Heart left ventricle (tissue), 16 donors: Measurements from ENCODE around the gene ATP9A. TPM values are rescaled to one million over a fixed set of nuclear protein-coding genes. Genes with fewer than 3 reads are reported as not detected.

Source experiments
- ATAC-seq, 4 donors: fragments of 200-7000 bp; cut with Tn5 transposase; one replicate each; pipeline ENCODE4 v1.9.1; 2020 to 2022; ENCODE audit warnings: moderate library complexity in 4 of 4, mild to moderate bottlenecking in 3 of 4, moderate number of reproducible peaks in 1 of 4
- DNase-seq, 5 donors: peaks; one replicate each; pipeline ENCODE4 v3.0.0-alpha.2; 2020
- H3K27ac ChIP-seq, 12 donors: fragments of 200-600 bp; sonication (generic) in 4 of 12; one replicate each; pipeline versions ENCODE4 v1.5.0 to v1.8.0; 2016 to 2022; ENCODE audit warnings: mild to moderate bottlenecking in 2 of 12
- H3K27me3 ChIP-seq, 9 donors: fragments of 200-600 bp; sonication (generic) in 2 of 9; one replicate each; pipeline versions ENCODE4 v1.5.1 to v1.8.0; 2016 to 2022; ENCODE audit warnings: mild to moderate bottlenecking in 3 of 9
- H3K36me3 ChIP-seq, 9 donors: fragments of 200-600 bp; sonication (generic) in 2 of 9; one replicate each; pipeline versions ENCODE4 v1.5.0 to v1.8.0; 2018 to 2022; ENCODE audit warnings: mild to moderate bottlenecking in 2 of 9
- H3K4me1 ChIP-seq, 12 donors: fragments of 200-600 bp; sonication (generic) in 4 of 12; one replicate each; pipeline versions ENCODE4 v1.5.0 to v1.8.0; 2016 to 2022; ENCODE audit warnings: mild to moderate bottlenecking in 3 of 12
- H3K4me3 ChIP-seq, 12 donors: fragments of 200-600 bp; sonication (generic) in 4 of 12; one replicate each; pipeline versions ENCODE4 v1.5.0 to v1.8.0; 2017 to 2022; ENCODE audit warnings: mild to moderate bottlenecking in 9 of 12, moderate library complexity in 4 of 12
- H3K9me3 ChIP-seq, 12 donors: fragments of 200-600 bp; sonication (generic) in 4 of 12; one replicate each; pipeline versions ENCODE4 v1.5.0 to v1.8.0; 2016 to 2022; ENCODE audit warnings: mild to moderate bottlenecking in 1 of 12
- CTCF ChIP-seq, 12 donors: fragments of 200-600 bp; sonication (generic) in 4 of 12; IDR thresholded peaks; one replicate each; pipeline versions ENCODE4 v1.5.0 to v1.8.0; 2018 to 2022; ENCODE audit warnings: antibody characterized with exemption in 12 of 12, mild to moderate bottlenecking in 5 of 12
- POLR2A ChIP-seq, 2 donors: fragments of 450-650 bp; IDR thresholded peaks; one replicate each; pipeline ENCODE4 v1.6.1; 2017; ENCODE audit warnings: antibody characterized with exemption in 2 of 2, mild to moderate bottlenecking in 2 of 2, moderate library complexity in 2 of 2
- WGBS, 4 donors: extraction: QIAGEN DNeasy Blood & Tissue Kit in 2 of 4; methylation state at CpG; one replicate each; pipeline versions ENCODE4 v1.1.5 to v1.1.7; 2013 to 2018; 5-methylcytosine and 5-hydroxymethylcytosine counted together
- intact Hi-C, 10 donors: fragments of 100-400 bp; cut with DNase I; formaldehyde crosslinking; loops; one replicate each; pipeline versions ENCODE4 v1.11.1 to v1.14.2; 2022
- polyA plus RNA-seq, 2 donors: library from polyadenylated mRNA; stranded (reverse); fragments of 200-250 nt; gene quantifications; one replicate each; pipeline ENCODE4 v1.2.3, GENCODE V29; 2013
- total RNA-seq, 9 donors: library from RNA; depleted of rRNA in 2 of 9; stranded (reverse); fragments of >200 nt in 2 of 9; fragmentation: NEBNext Ultra II Directional in 3 of 9; extraction: Animal tissue kit (Norgen Biotek cat#: 25700) in 3 of 9; gene quantifications; one replicate each; pipeline versions ENCODE4 v1.1.0 to v1.2.4, GENCODE V29; 2016 to 2023
- donor health status: ischemic (EF 13 %, LVEDD 7.1; RV severe dilation, severe dysfunction).
- donor health status: healthy with polysubstance abuse.
- donor health status: DM: no; HTN: yes; CAD: no.
- donor health status: DM: no; HTN: no; CAD: no.
- donor health status: ischemic (EF 25% LVEDD 6.9; RV normal size, moderate dysfunction).
- donor health status: ischemic (EF 25% LVEDD 5.7; RV mildly dilated, moderate dysfunction).
- donor health status: healthy.
- donor health status: DM: yes; HTN: yes; CAD: no.
- donor health status: ischemic (EF 35%, LVEDD 5.7; RV mildly dilated, moderate dysfunction).
- donor health status: nonischemic (EF 11% LVEDD 7.7; RV severe dilation, severe dysfunction).
- donor health status: DM: yes; HTN: yes; CAD: no.
- donor health status: PGD.
- donor health status: ischemic (EF 29% LVEDD 5.4; RV normal size, mild dysfunction).
- donor health status: nonischemic (EF 23%, LVEDD 6.1; RV moderate dilation, normal function).

Gene ATP9A
- total and polyA plus RNA-seq, 11 donors = 4.4 to 36.4 (median 27.6) TPM

GRCh38 chr20:51573576-51574243, 194.5 kb downstream of the ATP9A start:
- TF ChIP-seq POLR2A (IDR thresholded peaks at IDR 0.05) (no peak), CTCF (IDR thresholded peaks at IDR 0.05) (no peak)
- intact Hi-C loops = loop anchor here in 1 of 10 donors (5.0 kb wide), 1 partner anchor 121 kb away; no protein-coding TSS in a partner anchor
- 65 to 74% (median 70%) methylated on average over 7 to 8 of the region's 8 CpGs for WGBS, 4 donors
- ATAC-seq (peak in 2 of 4 donors; percentile 27 to 36), DNase-seq (no peak)
- H3K27me3 ChIP-seq = no peaks in the 10 kb centered on the region
- no peak overlapping the region for H3K27ac ChIP-seq
- H3K4me3 ChIP-seq = no peak overlapping the region
- H3K4me1 ChIP-seq = peaks cover 0 to 27% (median 11%) of the 10 kb centered on the region in 12 donors
- H3K36me3 ChIP-seq = no peaks in the 10 kb centered on the region
- peaks cover 0 to 8% (median 0%) of the 10 kb centered on the region in 12 donors for H3K9me3 ChIP-seq

- Histone ChIP-seq H3K4me3 (no peak overlapping the region), H3K36me3 (no peaks in the 10 kb centered on the region), H3K4me1 (peaks cover 0 to 27% (median 11%) of the 10 kb centered on the region in 12 donors), H3K27ac (peak overlapping the region in 5 of 12 donors; percentile 76 to 94 (median 85)), H3K27me3 (no peaks in the 10 kb centered on the region), H3K9me3 (peaks cover 0 to 8% (median 0%) of the 10 kb centered on the region in 12 donors)
- ATAC-seq (no peak), DNase-seq (no peak)
- TF ChIP-seq POLR2A (IDR thresholded peaks at IDR 0.05) = no peak
- no peak for TF ChIP-seq CTCF (IDR thresholded peaks at IDR 0.05)
- intact Hi-C loops = loop anchor here in 1 of 10 donors (5.0 kb wide), 1 partner anchor 119 kb away; no protein-coding TSS in a partner anchor
- 80 to 93% (median 83%) methylated on average over 4 of the region's 4 CpGs for WGBS, 4 donors
These were observed 196.8 kb downstream of the ATP9A start for GRCh38 chr20:51571460-51571794.

- WGBS, 4 donors = 12 to 22% (median 15%) methylated on average over 15 to 16 of the region's 16 CpGs
- Histone ChIP-seq H3K4me1 (peaks cover 0 to 27% (median 11%) of the 10 kb centered on the region in 12 donors), H3K27me3 (no peaks in the 10 kb centered on the region), H3K36me3 (no peaks in the 10 kb centered on the region), H3K4me3 (peak overlapping the region in 10 of 12 donors; percentile 11 to 44 (median 32)), H3K27ac (peak overlapping the region; percentile 58 to 94 (median 81)), H3K9me3 (peaks cover 0 to 8% (median 0%) of the 10 kb centered on the region in 12 donors)
- TF ChIP-seq CTCF (IDR thresholded peaks at IDR 0.05) (peak in 1 of 12 donors; percentile 3), POLR2A (IDR thresholded peaks at IDR 0.05) (no peak)
- intact Hi-C loops = loop anchor here in 1 of 10 donors (5.0 kb wide), 1 partner anchor 119 kb away; no protein-coding TSS in a partner anchor
- DNase-seq (peak in 4 of 5 donors; percentile 52 to 70 (median 64)), ATAC-seq (peak; percentile 69 to 85 (median 76))
These were observed 197.3 kb downstream of the ATP9A start for GRCh38 chr20:51570739-51571459.
